Esophagus muscularis mucosa (tissue), 4 donors: ENCODE results near the gene LIMCH1. TPM values are rescaled to one million over a fixed set of nuclear protein-coding genes. Genes with fewer than 3 reads are reported as not detected.

ENCODE experiments used
- DNase-seq: peaks from one replicate; pipeline ENCODE4 v3.0.0-alpha.2; 2017; ENCODE audit errors: extremely low spot score
- H3K27ac ChIP-seq, 4 donors: fragments of 200-600 bp; sonication (generic); replicated peaks in 1 of 4; 1 replicate in 3 of 4; 2 replicates in 1 of 4; pipeline ENCODE4 v1.5.1; 2016 to 2019; ENCODE audit warnings: mild to moderate bottlenecking in 1 of 4
- H3K27me3 ChIP-seq, 4 donors: fragments of 200-600 bp; sonication (generic); one replicate each; pipeline versions ENCODE4 v1.5.1 to v1.6.0; 2016 to 2019
- H3K36me3 ChIP-seq, 4 donors: fragments of 200-600 bp; sonication (generic); one replicate each; pipeline ENCODE4 v1.5.1; 2016 to 2019
- H3K4me1 ChIP-seq, 4 donors: fragments of 200-600 bp; sonication (generic); one replicate each; pipeline ENCODE4 v1.5.1; 2016 to 2019
- H3K4me3 ChIP-seq, 4 donors: fragments of 200-600 bp; sonication (generic); 1 replicate in 2 of 4; 2 replicates in 2 of 4; pipeline ENCODE4 v1.5.1; 2016 to 2019; ENCODE audit warnings: mild to moderate bottlenecking in 4 of 4, moderate library complexity in 1 of 4
- H3K9me3 ChIP-seq, 4 donors: fragments of 200-600 bp; sonication (generic); 1 replicate in 3 of 4; 2 replicates in 1 of 4; pipeline ENCODE4 v1.5.1; 2016 to 2019
- CTCF ChIP-seq, 3 experiments: fragments of 200-600 bp in 2 of 3; fragments of 450-650 bp in 1 of 3; sonication (generic) in 2 of 3; IDR thresholded peaks; one replicate each; pipeline ENCODE4 v1.5.1; 2017 to 2019; ENCODE audit warnings: antibody characterized with exemption in 3 of 3, mild to moderate bottlenecking in 2 of 3, moderate library complexity in 1 of 3
- EP300 ChIP-seq: sonication (generic); formaldehyde crosslinking; IDR thresholded peaks from one replicate; pipeline ENCODE4 v1.6.1; 2017; ENCODE audit warnings: antibody characterized with exemption
- POLR2A ChIP-seq: fragments of 450-650 bp; IDR thresholded peaks from one replicate; pipeline ENCODE4 v1.6.1; 2017; ENCODE audit warnings: antibody characterized with exemption, moderate library complexity, mild to moderate bottlenecking, low read depth
- POLR2AphosphoS5 ChIP-seq, 2 donors: sonication (generic); formaldehyde crosslinking; IDR thresholded peaks; one replicate each; pipeline ENCODE4 v1.6.1; 2017; ENCODE audit warnings: antibody characterized with exemption in 2 of 2
- WGBS: methylation state at CpG from one replicate; pipeline ENCODE4 v1.1.5; 2018; 5-methylcytosine and 5-hydroxymethylcytosine counted together
- intact Hi-C: fragments of 100-400 bp; cut with DNase I; formaldehyde crosslinking; loops from one replicate; pipeline ENCODE4 v1.15.1; 2023
- total RNA-seq, 4 donors: library from RNA; depleted of rRNA; stranded (reverse); fragments of >200 nt; gene quantifications; one replicate each; pipeline versions ENCODE4 v1.1.0 to v1.2.1, GENCODE V29; 2016

The LIMCH1 gene
- total RNA-seq, 4 donors from 2014 or later, result 49.0 to 101 (median 72.1) TPM

- intact Hi-C loops, result no loop called here
- no peak for TF ChIP-seq CTCF (IDR thresholded peaks at IDR 0.05)
- TF ChIP-seq POLR2A, result no peak
- no peak for TF ChIP-seq POLR2AphosphoS5 (IDR thresholded peaks at IDR 0.05)
- TF ChIP-seq EP300, result no peak
- WGBS, result 96% methylated on average over 1 of the region's 1 CpG
These were observed 130.1 kb downstream of the LIMCH1 start for GRCh38 chr4:41668024-41668423.

GRCh38 chr4:41670530-41670929 is 132.6 kb downstream of the LIMCH1 start:
- no peak overlapping the region for H3K27ac ChIP-seq
- no peaks in the 10 kb centered on the region for H3K27me3 ChIP-seq
- 89% methylated on average over 6 of the region's 6 CpGs for WGBS
- no peak overlapping the region for H3K4me3 ChIP-seq
- intact Hi-C loops, result no loop called here
- H3K4me1 ChIP-seq, result no peaks in the 10 kb centered on the region
- no peaks in the 10 kb centered on the region for H3K9me3 ChIP-seq
- peaks cover 5 to 77% (median 25%) of the 10 kb centered on the region in 4 donors for H3K36me3 ChIP-seq
- TF ChIP-seq POLR2AphosphoS5 (IDR thresholded peaks at IDR 0.05), result no peak
- no peak for TF ChIP-seq POLR2A
- TF ChIP-seq CTCF (IDR thresholded peaks at IDR 0.05), result no peak
- TF ChIP-seq EP300, result no peak
- DNase-seq, result no peak

More at GRCh38 chr4:41668024-41668423, 130.1 kb downstream of the LIMCH1 start:
- Histone ChIP-seq H3K4me3 (no peak overlapping the region), H3K27me3 (no peaks in the 10 kb centered on the region), H3K9me3 (no peaks in the 10 kb centered on the region), H3K27ac (no peak overlapping the region), H3K4me1 (no peaks in the 10 kb centered on the region), H3K36me3 (peaks cover 5 to 75% (median 19%) of the 10 kb centered on the region in 4 donors)
- no peak for DNase-seq

- no peak overlapping the region for H3K4me3 ChIP-seq
- no peaks in the 10 kb centered on the region for H3K27me3 ChIP-seq
- no peak overlapping the region for H3K27ac ChIP-seq
- no peaks in the 10 kb centered on the region for H3K9me3 ChIP-seq
- intact Hi-C loops, result no loop called here
- no peak for DNase-seq
- no peaks in the 10 kb centered on the region for H3K4me1 ChIP-seq
- peaks cover 5 to 82% (median 27%) of the 10 kb centered on the region in 4 donors for H3K36me3 ChIP-seq
- TF ChIP-seq POLR2AphosphoS5 (IDR thresholded peaks at IDR 0.05) (no peak), EP300 (no peak), POLR2A (no peak), CTCF (IDR thresholded peaks at IDR 0.05) (no peak)
These were observed 133.0 kb downstream of the LIMCH1 start for GRCh38 chr4:41670982-41671381.

- intact Hi-C loops, result no loop called here
- 64% methylated on average over 7 of the region's 7 CpGs for WGBS
- Histone ChIP-seq H3K36me3 (peaks cover 17 to 83% (median 39%) of the 10 kb centered on the region in 4 donors), H3K9me3 (no peaks in the 10 kb centered on the region), H3K27me3 (no peaks in the 10 kb centered on the region), H3K4me3 (no peak overlapping the region), H3K4me1 (no peaks in the 10 kb centered on the region), H3K27ac (no peak overlapping the region)
- TF ChIP-seq CTCF (IDR thresholded peaks at IDR 0.05), result no peak
- DNase-seq, result peak; percentile 62
These were observed 140.3 kb downstream of the LIMCH1 start for GRCh38 chr4:41678086-41678816.

- TF ChIP-seq POLR2AphosphoS5 (IDR thresholded peaks at IDR 0.05) (no peak), POLR2A (no peak), EP300 (no peak), CTCF (IDR thresholded peaks at IDR 0.05) (no peak)
- WGBS, result 79% methylated on average over 2 of the region's 2 CpGs
- peak; percentile 24 for DNase-seq
- Histone ChIP-seq H3K4me3 (no peak overlapping the region), H3K27ac (no peak overlapping the region), H3K9me3 (no peaks in the 10 kb centered on the region), H3K36me3 (peaks cover 22 to 85% (median 43%) of the 10 kb centered on the region in 4 donors), H3K27me3 (no peaks in the 10 kb centered on the region), H3K4me1 (no peaks in the 10 kb centered on the region)
- intact Hi-C loops, result no loop called here
These were observed 141.0 kb downstream of the LIMCH1 start for GRCh38 chr4:41678951-41679350.
